HG03103 (cell line): ENCODE measurements around the gene NOL9.
"Not testable (repeated sequence)": the region's sequence is repeated elsewhere in the genome, so short reads cannot be mapped to it uniquely, and the experiment has no call there.

ENCODE experiments used
- ATAC-seq: cut with Tn5 transposase; IDR thresholded peaks from one replicate; pipeline ENCODE4 v1.9.1; 2021; ENCODE audit warnings: low read depth; ENCODE audit not compliant: unreplicated experiment

NOL9 gene

DNA sequence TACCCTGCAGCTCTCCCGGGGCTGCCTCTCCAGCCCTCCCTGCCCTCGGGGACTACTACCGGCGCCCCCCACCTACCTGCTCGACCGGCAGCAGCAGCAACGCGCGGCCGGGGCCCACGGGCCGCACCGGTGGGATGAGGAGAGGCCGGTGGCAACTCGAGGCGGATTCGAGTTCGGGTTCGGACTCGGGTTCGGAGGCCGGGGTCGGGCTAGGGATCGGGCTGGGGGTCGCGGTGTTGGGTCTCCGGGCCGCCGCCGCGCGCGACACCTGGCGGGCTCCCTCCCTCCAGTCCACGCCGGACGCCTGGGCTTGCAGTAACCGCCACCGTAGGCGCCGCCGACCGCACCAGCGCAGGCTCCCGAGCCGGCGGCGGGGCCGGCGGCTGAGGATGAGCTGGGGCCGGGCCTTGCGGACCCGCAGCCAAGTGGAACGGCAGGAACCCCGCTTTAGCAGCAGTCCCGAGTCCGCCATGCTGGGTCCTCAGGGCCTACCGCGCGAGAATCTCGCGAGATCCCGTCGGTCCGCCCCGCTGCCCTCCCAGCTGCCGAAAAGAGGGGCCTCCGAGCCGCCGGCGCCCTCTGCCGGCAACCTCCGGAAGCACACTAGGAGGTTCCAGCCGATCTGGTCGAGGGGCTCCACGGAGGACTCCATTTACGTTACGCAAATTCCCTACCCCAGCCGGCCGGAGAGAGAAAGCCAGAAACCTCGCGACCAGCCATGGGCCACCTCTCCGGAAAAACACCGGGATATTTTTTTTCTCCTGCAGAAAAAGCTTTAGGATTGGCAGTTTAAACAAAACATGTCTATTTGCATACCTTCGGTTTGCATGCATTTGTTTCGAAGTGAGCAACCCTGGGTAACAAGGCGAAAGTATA is at the start of gene NOL9:
TSS of gene NOL9 (minus strand) at position 483 of the 876 bp plus-strand sequence. CDS start at position 472, 11 bp downstream.
- peak; percentile 88 for ATAC-seq

DNA sequence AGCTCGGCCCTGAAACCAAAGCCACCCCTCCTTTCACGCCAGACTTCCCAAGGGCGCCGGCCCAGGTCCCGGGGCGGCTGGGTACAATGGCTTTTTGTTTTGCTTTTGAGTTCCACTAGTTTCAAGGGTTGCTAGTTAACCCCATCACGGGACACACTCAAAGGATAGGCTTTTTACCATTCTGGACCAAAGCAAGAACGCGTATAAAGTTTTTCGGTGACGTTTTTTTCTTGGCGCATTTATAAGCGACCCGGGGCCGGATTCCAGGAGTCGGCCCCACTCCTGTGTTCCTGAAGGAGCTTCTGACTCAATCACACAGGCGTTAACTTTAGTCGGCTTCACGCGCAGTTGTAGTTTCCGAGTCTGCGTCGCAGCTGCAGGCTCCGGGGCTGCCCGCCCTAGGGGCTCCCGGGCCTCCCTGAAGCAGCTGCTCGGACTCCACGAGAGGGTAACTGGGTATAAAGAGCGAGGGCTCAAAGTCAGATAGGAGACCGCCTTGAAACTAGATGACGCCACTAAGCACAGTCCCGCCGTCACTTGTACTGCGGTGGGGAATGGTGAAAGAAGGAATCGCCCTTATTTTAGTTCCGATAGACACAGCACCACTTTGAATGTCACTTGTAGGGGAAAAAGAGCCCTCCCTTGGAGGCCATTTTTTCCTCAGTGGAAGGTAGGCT is 49.1 kb upstream of the NOL9 start:
- peak; percentile 18 for ATAC-seq

- ATAC-seq, result peak; percentile 44
Observed at GRCh38 chr1:6602669-6603237, 48.4 kb upstream of the NOL9 start, which contains the start of gene KLHL21. Gene KLHL21 (minus strand): TSS chr1:6602869. CDS start chr1:6602817, 52 bp downstream.

GRCh38 chr1:6601923-6602668 is 47.8 kb upstream of the NOL9 start:
- ATAC-seq, result no peak

DNA sequence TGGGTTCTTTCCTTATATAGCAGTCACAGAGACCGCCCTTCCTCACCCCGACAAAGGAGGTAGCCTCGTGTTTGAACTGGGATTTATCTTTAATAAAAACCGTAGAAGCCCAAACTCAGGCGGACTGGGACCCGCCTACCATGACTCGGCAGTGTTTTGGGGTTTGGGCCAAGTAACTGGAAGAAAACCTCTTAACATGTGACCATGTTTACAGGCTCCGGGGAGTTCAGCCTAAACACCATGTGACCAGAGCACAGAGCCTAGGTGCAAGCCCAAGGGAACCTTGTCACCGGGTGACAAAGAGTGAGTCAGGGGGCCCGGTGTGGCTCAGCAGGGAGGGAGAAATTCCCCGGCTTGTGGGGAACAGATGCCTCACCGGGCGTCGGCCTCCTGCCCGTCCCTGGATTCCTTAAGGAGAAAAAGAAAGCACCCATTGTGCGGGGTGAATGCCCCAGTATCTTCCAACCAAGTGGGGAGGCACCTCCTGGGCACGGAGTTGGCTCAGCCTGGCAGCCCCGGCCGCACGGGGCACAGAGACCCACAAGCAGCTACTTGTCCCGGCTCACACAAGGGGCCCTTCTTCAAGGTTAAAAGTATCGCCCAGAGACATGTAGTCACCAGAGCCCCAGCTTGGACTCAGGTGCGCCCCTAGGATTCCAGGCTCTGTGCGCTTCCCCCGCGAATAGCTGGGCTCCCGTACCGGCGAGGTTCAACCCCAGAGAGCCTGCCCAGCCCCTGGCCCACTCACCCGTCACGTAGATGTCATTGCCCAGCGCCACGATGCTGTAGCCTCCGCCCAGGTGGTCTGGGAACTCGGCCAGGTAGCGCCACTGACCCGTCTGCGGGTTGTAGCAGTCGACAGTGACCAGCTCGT is 47.0 kb upstream of the NOL9 start:
- ATAC-seq, result no peak

DNA sequence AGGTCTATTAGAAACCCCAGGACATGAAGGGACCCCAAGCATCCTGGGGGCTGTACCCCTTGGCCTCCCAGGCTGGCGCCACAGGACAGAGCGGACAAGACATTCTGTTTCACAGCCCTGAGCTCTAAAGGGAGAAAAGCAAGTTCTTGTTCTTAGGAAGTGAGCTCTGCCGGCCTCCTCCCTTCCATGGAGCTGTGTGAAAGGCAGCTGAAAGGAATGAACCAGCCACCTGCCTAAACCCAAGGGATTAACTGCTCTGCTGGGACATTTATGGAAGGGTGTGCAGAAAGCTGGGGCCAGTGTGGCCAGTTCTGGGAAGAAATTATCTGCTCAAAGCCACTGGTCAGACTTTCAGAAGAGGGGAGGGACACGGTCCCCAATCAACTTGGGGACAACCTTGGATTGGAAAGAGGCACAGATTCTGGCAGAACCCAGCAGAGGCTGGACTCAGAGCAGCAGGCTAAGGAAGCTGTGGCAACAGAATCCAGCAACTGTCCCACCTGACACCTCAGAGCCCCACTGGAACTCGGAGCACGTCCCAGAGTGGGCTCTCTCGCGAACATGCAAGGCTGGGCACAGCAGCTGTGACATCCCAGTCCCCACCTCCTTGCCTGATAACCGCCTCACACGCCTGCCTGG is 46.2 kb upstream of the NOL9 start:
- no peak for ATAC-seq

- not testable (repeated sequence) for ATAC-seq
Observed at GRCh38 chr1:6599991-6600390, 45.7 kb upstream of the NOL9 start.

GRCh38 chr1:6599141-6599975 is 45.0 kb upstream of the NOL9 start:
- ATAC-seq, result no peak

GRCh38 chr1:6597777-6598131 is 43.4 kb upstream of the NOL9 start:
- no peak for ATAC-seq

DNA sequence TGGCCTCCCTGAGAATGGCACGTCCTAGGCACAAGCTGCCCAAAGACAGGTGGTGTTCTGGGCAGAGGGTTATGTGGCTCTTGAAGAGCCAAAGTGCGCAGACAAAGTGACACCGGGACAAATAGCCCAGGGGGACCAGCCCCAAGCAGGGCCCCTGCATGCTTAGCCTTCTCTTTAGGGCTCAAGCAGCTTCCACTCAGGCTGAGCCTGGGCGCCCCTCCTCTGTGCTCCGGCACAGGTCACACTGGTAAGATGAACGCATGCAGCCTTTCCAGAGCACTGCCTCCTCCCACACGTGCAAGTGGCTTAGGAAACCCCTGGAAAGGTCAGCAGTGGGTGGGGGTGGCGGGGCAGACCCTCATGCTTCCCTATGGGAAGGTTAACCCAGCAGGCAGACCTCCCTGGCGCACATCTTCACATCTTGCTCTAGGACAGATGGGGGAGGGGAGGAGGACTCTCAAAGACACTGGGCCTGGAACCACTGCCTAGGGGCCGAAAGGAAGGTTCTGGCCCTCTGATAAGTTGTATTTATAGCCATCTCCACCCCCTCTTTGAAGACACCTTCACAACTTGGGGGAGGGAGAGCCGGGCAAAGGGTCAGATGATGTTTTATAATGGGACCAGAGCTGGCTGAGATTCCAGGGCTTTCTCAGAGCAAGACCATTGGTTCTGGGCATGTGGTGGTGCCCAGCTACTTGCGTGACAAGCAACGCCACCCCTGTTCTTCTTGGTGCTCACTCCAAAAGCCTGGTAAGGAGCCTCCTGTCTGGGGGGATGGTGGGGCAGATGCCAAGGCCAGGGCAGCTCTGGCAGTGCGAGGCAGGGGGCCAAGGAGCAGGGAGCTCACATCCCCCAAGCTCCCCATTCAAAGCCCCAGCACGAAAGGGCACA is 42.8 kb upstream of the NOL9 start:
- no peak for ATAC-seq

DNA sequence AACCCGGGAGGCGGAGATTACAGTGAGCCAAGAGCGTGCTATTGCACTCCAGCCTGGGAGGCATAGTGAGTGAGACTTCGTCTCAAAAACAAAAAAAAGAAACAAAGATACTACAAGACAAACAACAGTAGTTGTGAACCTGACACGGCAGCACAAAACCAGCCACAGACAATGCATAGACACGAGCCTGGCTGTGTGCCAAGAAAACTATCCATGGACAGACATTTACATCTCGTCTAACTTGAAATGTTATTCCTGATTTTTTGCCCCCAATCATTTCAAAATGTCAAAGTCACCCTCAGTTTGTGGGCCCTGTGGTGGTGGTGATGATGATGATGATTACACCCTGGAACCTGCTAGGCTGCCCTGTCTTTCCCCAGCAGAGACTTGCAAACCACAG is 42.0 kb upstream of the NOL9 start:
- no peak for ATAC-seq

DNA sequence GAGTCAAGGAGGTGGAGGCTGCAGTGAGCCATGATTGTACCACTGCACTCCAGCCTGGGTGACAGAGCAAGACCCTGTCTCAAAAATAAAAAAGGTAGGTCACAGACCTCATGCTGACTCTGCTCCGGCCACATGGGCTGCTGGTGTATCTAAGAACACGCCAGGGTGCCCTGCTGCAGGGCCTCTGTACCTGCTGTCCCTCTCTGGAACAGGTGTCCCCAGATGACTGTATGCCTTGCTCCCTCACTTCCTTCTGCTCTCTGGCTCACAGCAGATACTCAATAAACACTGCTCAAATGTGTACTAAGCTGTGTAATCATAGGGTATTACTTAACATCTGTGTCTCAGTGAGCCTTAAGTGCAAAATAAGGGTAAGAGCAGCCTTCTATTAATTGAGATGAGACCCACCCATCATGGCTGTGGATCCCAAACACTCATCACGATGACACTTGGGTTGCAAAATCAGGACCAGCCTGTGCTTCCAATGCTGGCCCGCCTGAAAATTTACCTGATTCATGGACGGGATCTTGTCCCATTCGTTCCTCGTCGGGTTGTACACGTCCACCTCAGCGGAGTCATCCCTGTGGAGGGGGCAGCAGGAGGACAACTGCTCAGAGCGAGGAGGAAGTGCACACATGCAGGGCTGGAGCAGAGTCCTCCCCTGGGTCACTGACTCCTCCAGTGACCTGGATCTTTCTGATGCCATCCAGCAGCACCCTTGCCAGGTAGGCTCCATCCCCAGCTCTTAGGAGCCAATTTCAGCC is 40.8 kb upstream of the NOL9 start:
- ATAC-seq, result no peak

DNA sequence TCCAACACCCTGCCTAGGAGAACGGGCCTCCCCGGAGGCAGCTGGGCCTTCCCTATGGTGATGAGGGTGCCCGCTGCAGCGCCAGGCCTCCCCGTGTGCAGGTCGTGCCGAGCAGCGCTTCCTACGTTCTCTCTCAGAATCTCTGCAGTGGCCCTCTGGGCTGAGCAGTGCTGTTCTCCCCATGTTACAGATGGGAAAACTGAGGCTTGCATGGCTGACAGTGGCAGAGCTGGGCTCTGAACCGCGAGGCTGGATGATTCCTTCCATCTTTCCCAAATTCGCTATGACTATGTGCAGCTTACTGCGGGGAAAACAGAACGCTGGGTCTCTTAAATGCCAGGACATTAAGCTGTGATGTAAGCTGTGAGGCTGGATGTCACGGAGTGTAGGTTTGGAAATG is 39.5 kb upstream of the NOL9 start:
- no peak for ATAC-seq

GRCh38 chr1:6592865-6593593 is 38.7 kb upstream of the NOL9 start:
- ATAC-seq, result no peak

- no peak for ATAC-seq
Observed at GRCh38 chr1:6592441-6592840, 38.1 kb upstream of the NOL9 start.

GRCh38 chr1:6591644-6592043 is 37.3 kb upstream of the NOL9 start:
- ATAC-seq, result no peak
